Mesenchymal stem cell (in vitro differentiated cells and primary cell): ENCODE results near the gene IMMP2L.

ENCODE experiments used
- DNase-seq: peaks from one replicate; pipeline ENCODE4 v3.0.0-alpha.2; 2013
- H2AFZ ChIP-seq: one replicate; pipeline ENCODE4 v1.6.1; 2013; ENCODE audit warnings: low read depth, mild to moderate bottlenecking, control low read depth, inconsistent platforms, low read length, moderate library complexity
- H2AK5ac ChIP-seq: 2 replicates; pipeline ENCODE4 v1.6.1; 2013; ENCODE audit warnings: low read length, moderate library complexity, mild to moderate bottlenecking, inconsistent platforms; ENCODE audit not compliant: severe bottlenecking
- H2BK120ac ChIP-seq: one replicate; pipeline ENCODE4 v1.6.1; 2013; ENCODE audit warnings: low read depth, mild to moderate bottlenecking, inconsistent platforms, low read length, moderate library complexity
- H2BK12ac ChIP-seq, 2 experiments: one replicate each; pipeline ENCODE4 v1.6.1; 2013; ENCODE audit warnings: inconsistent platforms in 2 of 2, low read length in 2 of 2, mild to moderate bottlenecking in 2 of 2, moderate library complexity in 2 of 2, control low read depth in 1 of 2
- H2BK15ac ChIP-seq: one replicate; pipeline ENCODE4 v1.6.1; 2013; ENCODE audit warnings: mild to moderate bottlenecking, low read depth, inconsistent platforms; ENCODE audit not compliant: poor library complexity, severe bottlenecking
- H2BK5ac ChIP-seq: 2 replicates; pipeline ENCODE4 v1.6.1; 2013; ENCODE audit warnings: low read depth, mild to moderate bottlenecking, low read length, control low read depth, inconsistent platforms; ENCODE audit not compliant: poor library complexity, severe bottlenecking
- H3K14ac ChIP-seq, 2 experiments: one replicate each; pipeline ENCODE4 v1.6.1; 2013; ENCODE audit warnings: inconsistent platforms in 2 of 2, low read length in 2 of 2, control low read depth in 1 of 2, mild to moderate bottlenecking in 1 of 2, moderate library complexity in 1 of 2
- H3K18ac ChIP-seq, 2 experiments: one replicate each; pipeline ENCODE4 v1.6.1; 2013; ENCODE audit warnings: inconsistent platforms in 2 of 2, low read length in 2 of 2, control low read depth in 1 of 2, low read depth in 1 of 2, mild to moderate bottlenecking in 1 of 2
- H3K23ac ChIP-seq, 2 experiments: one replicate each; pipeline ENCODE4 v1.6.1; 2013; ENCODE audit warnings: inconsistent platforms in 2 of 2, low read length in 2 of 2, mild to moderate bottlenecking in 2 of 2, moderate library complexity in 2 of 2, control low read depth in 1 of 2
- H3K27ac ChIP-seq: 2 replicates; pipeline ENCODE4 v1.5.1; 2013; ENCODE audit warnings: mild to moderate bottlenecking, moderate library complexity, low read length, control low read depth, inconsistent platforms; ENCODE audit not compliant: poor library complexity, severe bottlenecking
- H3K27me3 ChIP-seq, 2 experiments: 2 replicates each; pipeline versions ENCODE4 v1.6.1 to v1.7.0; 2013; ENCODE audit warnings: low read length in 2 of 2, mild to moderate bottlenecking in 2 of 2, moderate library complexity in 2 of 2, control low read depth in 1 of 2, inconsistent platforms in 1 of 2; ENCODE audit not compliant: control insufficient read depth in 1 of 2, insufficient read depth in 1 of 2
- H3K36me3 ChIP-seq, 2 experiments: 2 replicates each; pipeline versions ENCODE4 v1.6.1 to v1.7.0; 2013; ENCODE audit warnings: low read length in 2 of 2, control low read depth in 1 of 2, inconsistent platforms in 1 of 2, low read depth in 1 of 2, mild to moderate bottlenecking in 1 of 2; ENCODE audit not compliant: insufficient read depth in 2 of 2, control insufficient read depth in 1 of 2
- H3K4ac ChIP-seq, 2 experiments: one replicate each; pipeline ENCODE4 v1.6.1; 2013; ENCODE audit warnings: inconsistent platforms in 2 of 2, low read length in 2 of 2, mild to moderate bottlenecking in 2 of 2, moderate library complexity in 2 of 2, control low read depth in 1 of 2, low read depth in 1 of 2
- H3K4me1 ChIP-seq: 2 replicates; pipeline ENCODE4 v1.6.1; 2013; ENCODE audit warnings: low read depth, low read length, control low read depth; ENCODE audit not compliant: control insufficient read depth, insufficient read depth
- H3K4me2 ChIP-seq: 2 replicates; pipeline ENCODE4 v1.6.1; 2013; ENCODE audit warnings: low read length, mild to moderate bottlenecking, inconsistent platforms; ENCODE audit not compliant: poor library complexity, severe bottlenecking
- H3K4me3 ChIP-seq, 2 experiments: 2 replicates each; pipeline versions ENCODE4 v1.5.1 to v1.7.0; 2013; ENCODE audit warnings: low read length in 2 of 2, mild to moderate bottlenecking in 2 of 2, control low read depth in 1 of 2, low read depth in 1 of 2; ENCODE audit not compliant: insufficient read depth in 1 of 2
- H3K79me1 ChIP-seq: replicated peaks from 2 replicates; pipeline ENCODE4 v1.6.1; 2013; ENCODE audit warnings: mild to moderate bottlenecking, control low read depth, low read length, inconsistent platforms; ENCODE audit not compliant: poor library complexity, severe bottlenecking
- H3K9ac ChIP-seq: 2 replicates; pipeline ENCODE4 v1.7.0; 2013; ENCODE audit warnings: mild to moderate bottlenecking, low read length, moderate library complexity
- H3K9me3 ChIP-seq: 2 replicates; pipeline ENCODE4 v1.7.0; 2013; ENCODE audit warnings: mild to moderate bottlenecking, low read length; ENCODE audit not compliant: control insufficient read depth
- H4K8ac ChIP-seq: one replicate; pipeline ENCODE4 v1.6.1; 2013; ENCODE audit warnings: inconsistent platforms, mild to moderate bottlenecking, low read length, moderate library complexity
- H4K91ac ChIP-seq: one replicate; pipeline ENCODE4 v1.6.1; 2013; ENCODE audit warnings: mild to moderate bottlenecking, low read length, inconsistent platforms
- WGBS: methylation state at CpG from one replicate; pipeline ENCODE4 v1.1.7; 2013; ENCODE audit warnings: mixed read lengths; 5-methylcytosine and 5-hydroxymethylcytosine counted together

IMMP2L gene

GRCh38 chr7:111368381-111369065 is 193.8 kb downstream of the IMMP2L start:
- H3K36me3 ChIP-seq = no peaks in the 10 kb centered on the region
- H2AFZ ChIP-seq = no peak overlapping the region
- H2BK120ac ChIP-seq = no peak overlapping the region
- H3K79me1 ChIP-seq = no peaks in the 10 kb centered on the region
- H3K4me3 ChIP-seq = no peak overlapping the region
- no peak overlapping the region for H3K14ac ChIP-seq
- 86% methylated on average over 2 of the region's 3 CpGs for WGBS
- no peak overlapping the region for H2BK15ac ChIP-seq
- H2BK5ac ChIP-seq = no peak overlapping the region
- no peak overlapping the region for H4K8ac ChIP-seq
- no peak overlapping the region for H4K91ac ChIP-seq
- no peak overlapping the region for H3K9ac ChIP-seq
- no peak overlapping the region for H2AK5ac ChIP-seq
- no peak for DNase-seq
- no peak overlapping the region for H2BK12ac ChIP-seq
- no peaks in the 10 kb centered on the region for H3K27me3 ChIP-seq
- H3K18ac ChIP-seq = no peak overlapping the region
- no peak overlapping the region for H3K27ac ChIP-seq
- no peaks in the 10 kb centered on the region for H3K4me1 ChIP-seq
- no peak overlapping the region for H3K23ac ChIP-seq
- H3K9me3 ChIP-seq = no peaks in the 10 kb centered on the region
- no peak overlapping the region for H3K4me2 ChIP-seq
- H3K4ac ChIP-seq = no peak overlapping the region

GRCh38 chr7:111364413-111364812 is 197.9 kb downstream of the IMMP2L start:
- Histone ChIP-seq H3K79me1 (no peaks in the 10 kb centered on the region), H2BK12ac (no peak overlapping the region)
- 31% methylated on average over 4 of the region's 6 CpGs for WGBS

GRCh38 chr7:111363099-111363498 is 199.2 kb downstream of the IMMP2L start:
- Histone ChIP-seq H3K79me1 (no peaks in the 10 kb centered on the region), H3K18ac (no peak overlapping the region), H2AK5ac (no peak overlapping the region), H2BK15ac (no peak overlapping the region), H3K9ac (peak overlapping the region; percentile 76), H3K9me3 (no peaks in the 10 kb centered on the region), H2BK120ac (no peak overlapping the region), H3K4me2 (no peak overlapping the region), H4K8ac (no peak overlapping the region), H4K91ac (no peak overlapping the region), H2BK5ac (peak overlapping the region; percentile 44), H3K27ac (peak overlapping the region; percentile 56), H3K4me1 (no peaks in the 10 kb centered on the region), H3K4ac (no peak overlapping the region), H3K14ac (no peak overlapping the region), H3K4me3 (peak overlapping the region in 1 of 2 experiments; percentile 48), H3K27me3 (no peaks in the 10 kb centered on the region), H3K23ac (no peak overlapping the region), H3K36me3 (no peaks in the 10 kb centered on the region), H2AFZ (no peak overlapping the region), H2BK12ac (no peak overlapping the region)
- no CpG with 5 or more reads among the region's 1 CpG for WGBS
- peak; percentile 28 for DNase-seq

More at GRCh38 chr7:111364413-111364812, 197.9 kb downstream of the IMMP2L start:
- Histone ChIP-seq H3K4me3 (no peak overlapping the region), H4K91ac (no peak overlapping the region), H3K9me3 (no peaks in the 10 kb centered on the region), H2BK5ac (no peak overlapping the region), H2BK15ac (no peak overlapping the region), H3K27me3 (no peaks in the 10 kb centered on the region), H4K8ac (no peak overlapping the region), H3K23ac (no peak overlapping the region), H3K4me2 (no peak overlapping the region), H3K14ac (no peak overlapping the region), H2AK5ac (no peak overlapping the region), H3K18ac (no peak overlapping the region), H3K4me1 (no peaks in the 10 kb centered on the region), H2AFZ (no peak overlapping the region), H3K4ac (no peak overlapping the region), H2BK120ac (no peak overlapping the region), H3K9ac (no peak overlapping the region), H3K27ac (no peak overlapping the region), H3K36me3 (no peaks in the 10 kb centered on the region)
- DNase-seq = peak; percentile 42

- Histone ChIP-seq H3K27me3 (no peaks in the 10 kb centered on the region), H3K4me3 (peak overlapping the region in 1 of 2 experiments; percentile 48), H3K9ac (peak overlapping the region; percentile 76), H4K91ac (no peak overlapping the region), H3K27ac (peak overlapping the region; percentile 56), H3K79me1 (no peaks in the 10 kb centered on the region), H2BK120ac (no peak overlapping the region), H4K8ac (no peak overlapping the region), H3K4me1 (no peaks in the 10 kb centered on the region), H2BK12ac (no peak overlapping the region), H3K18ac (no peak overlapping the region), H2AK5ac (no peak overlapping the region), H3K4me2 (no peak overlapping the region), H2AFZ (no peak overlapping the region), H3K14ac (no peak overlapping the region), H3K4ac (no peak overlapping the region), H2BK15ac (no peak overlapping the region), H3K23ac (no peak overlapping the region), H2BK5ac (no peak overlapping the region), H3K36me3 (no peaks in the 10 kb centered on the region), H3K9me3 (no peaks in the 10 kb centered on the region)
- peak; percentile 71 for DNase-seq
- WGBS = 43% methylated on average over 1 of the region's 2 CpGs
Measured at GRCh38 chr7:111362506-111363054, 199.7 kb downstream of the IMMP2L start.
